PC-3 (cell line): ENCODE measurements around the gene TMSB4X. TPM values are rescaled to one million over a fixed set of nuclear protein-coding genes. Genes with fewer than 3 reads are reported as not detected.

Experiments
- ATAC-seq: fragments of 200-7000 bp; cut with Tn5 transposase; 2 replicates; pipeline ENCODE4 v1.9.1; 2020; ENCODE audit warnings: mild to moderate bottlenecking, moderate library complexity
- BruUV-seq: library from RNA; stranded (reverse); fragments of 400-500 nt; replicated peaks from 2 replicates; lab custom pipeline; 2021; lab: Mats Ljungman, UMichigan
- CTCF ChIA-PET: fragments of 300-600 bp; sonication (Branson Sonifier 250); formaldehyde crosslinking; loops from one replicate; lab custom pipeline; 2022; ENCODE audit warnings: antibody characterized with exemption; lab: Charles Lee
- POLR2A ChIA-PET: fragments of 300-600 bp; sonication (Branson Sonifier 250); formaldehyde crosslinking; loops from one replicate; lab custom pipeline; 2022; ENCODE audit warnings: antibody characterized with exemption; ENCODE audit not compliant: unreplicated experiment; lab: Charles Lee
- DNase-seq: peaks from one replicate; pipeline ENCODE4 v3.0.0-alpha.2; 2015
- H2AFZ ChIP-seq: fragments of 300-600 bp; sonication (generic); 2 replicates; pipeline ENCODE4 v1.6.0; 2016; ENCODE audit warnings: antibody characterized with exemption, low read length
- H3F3A ChIP-seq: fragments of 300-600 bp; sonication (generic); one replicate; pipeline ENCODE4 v1.6.0; 2017; ENCODE audit warnings: antibody characterized with exemption, low read length, control low read depth, mild to moderate bottlenecking; ENCODE audit not compliant: unreplicated experiment
- H3K27ac ChIP-seq: fragments of 300-600 bp; sonication (generic); 2 replicates; pipeline ENCODE4 v1.5.1; 2016; ENCODE audit warnings: mild to moderate bottlenecking, low read length
- H3K27me3 ChIP-seq: fragments of 300-600 bp; sonication (generic); 2 replicates; pipeline ENCODE4 v1.6.1; 2016; ENCODE audit warnings: low read length, mixed read lengths
- H3K36me3 ChIP-seq: fragments of 300-600 bp; sonication (generic); 2 replicates; pipeline ENCODE4 v1.6.1; 2016; ENCODE audit warnings: low read depth, mixed run types, low read length, mixed read lengths
- H3K4me1 ChIP-seq: fragments of 300-600 bp; sonication (generic); 2 replicates; pipeline ENCODE4 v1.5.1; 2016; ENCODE audit warnings: low read length; ENCODE audit not compliant: insufficient read depth
- H3K4me2 ChIP-seq: fragments of 300-600 bp; sonication (generic); 2 replicates; pipeline ENCODE4 v1.6.0; 2016; ENCODE audit warnings: low read length
- H3K4me3 ChIP-seq: fragments of 300-600 bp; sonication (generic); 2 replicates; pipeline ENCODE4 v1.5.1; 2016; ENCODE audit warnings: mild to moderate bottlenecking, low read length, mixed read lengths
- H3K79me2 ChIP-seq: fragments of 300-600 bp; sonication (generic); 2 replicates; pipeline ENCODE4 v1.6.1; 2017; ENCODE audit warnings: low read length, mixed read lengths
- H3K9ac ChIP-seq: fragments of 300-600 bp; sonication (generic); 2 replicates; pipeline ENCODE4 v1.6.0; 2016; ENCODE audit warnings: mild to moderate bottlenecking, low read length
- H3K9me2 ChIP-seq: fragments of 300-600 bp; sonication (generic); replicated peaks from 2 replicates; pipeline ENCODE4 v1.6.1; 2016; ENCODE audit warnings: mixed run types, low read length, mixed read lengths
- H3K9me3 ChIP-seq: fragments of 300-600 bp; sonication (generic); 2 replicates; pipeline ENCODE4 v1.6.1; 2016; ENCODE audit warnings: low read length, mixed read lengths
- H4K20me1 ChIP-seq: fragments of 300-600 bp; sonication (generic); 2 replicates; pipeline ENCODE4 v1.6.1; 2016; ENCODE audit warnings: low read length, mixed read lengths
- EZH2 ChIP-seq: fragments of 300-600 bp; sonication (generic); IDR thresholded peaks from one replicate; pipeline ENCODE4 v1.6.1; 2017; ENCODE audit warnings: antibody characterized with exemption, mild to moderate bottlenecking, low read length; ENCODE audit not compliant: unreplicated experiment
- EZH2phosphoT487 ChIP-seq: fragments of 300-600 bp; sonication (generic); IDR thresholded peaks from 2 replicates; pipeline ENCODE4 v1.6.1; 2018; ENCODE audit warnings: mild to moderate bottlenecking, antibody characterized with exemption, low read length, borderline replicate concordance
- intact Hi-C: fragments of 100-400 bp; cut with micrococcal nuclease; formaldehyde crosslinking; loops from 2 replicates; pipeline ENCODE4 v1.9.0; 2023
- total RNA-seq: library from RNA; depleted of rRNA; stranded (reverse); fragments of >200 nt; gene quantifications from 2 replicates; pipeline ENCODE4 v1.2.3, GENCODE V29; 2014
- TF ChIP-seq, protein P1 (sequence below): fragments of 300-600 bp; sonication (generic); conservative IDR thresholded peaks from 2 replicates; pipeline ENCODE4 v1.5.1; 2017; ENCODE audit warnings: antibody characterized with exemption, low read depth, mild to moderate bottlenecking, low read length

Gene TMSB4X
- total RNA-seq, 1 experiment from 2014 or later: 2,159 TPM

DNA sequence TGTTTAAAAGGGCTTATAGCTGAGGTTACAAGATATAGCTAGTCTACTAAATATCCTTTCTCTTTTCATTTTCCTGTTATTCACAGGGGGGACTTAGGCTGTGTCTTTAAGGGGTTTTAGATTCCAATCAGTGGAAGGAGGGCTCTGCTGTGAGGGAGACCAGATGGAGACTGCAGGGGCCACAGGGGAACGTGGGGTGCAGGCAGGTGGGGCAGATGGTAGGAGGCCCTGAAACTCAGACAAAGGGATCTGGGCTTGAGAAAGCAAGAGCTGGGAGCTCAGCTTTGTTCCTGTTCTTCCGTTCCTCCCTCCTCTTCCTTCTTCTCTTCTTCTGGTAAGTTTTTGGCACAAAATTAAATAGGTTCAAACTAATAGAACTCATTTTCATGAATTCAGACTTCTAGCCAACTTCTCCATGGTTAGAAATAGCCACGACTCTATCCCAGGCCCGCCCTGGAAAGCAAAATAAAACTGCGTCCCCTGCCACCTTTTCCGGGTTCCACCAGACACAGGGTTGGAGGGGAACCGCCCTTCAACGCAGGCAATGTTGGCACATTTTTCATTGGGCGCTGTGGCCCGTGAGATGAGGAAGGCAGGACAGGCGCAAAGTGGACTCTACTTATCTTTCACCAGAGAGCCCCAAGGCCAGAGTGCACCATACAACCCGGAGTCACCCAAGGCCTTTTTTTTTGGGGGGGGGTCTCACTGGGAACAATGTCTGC lies 3.5 kb upstream of the TMSB4X start:
- Histone ChIP-seq H3K79me2 (peaks cover 20% of the 10 kb centered on the region), H3K9me3 (no peaks in the 10 kb centered on the region), H3K4me3 (no peak overlapping the region), H2AFZ (no peak overlapping the region), H3K4me2 (no peak overlapping the region), H4K20me1 (peaks cover 13% of the 10 kb centered on the region), H3K36me3 (peaks cover 9% of the 10 kb centered on the region), H3K27ac (no peak overlapping the region), H3F3A (no peaks in the 10 kb centered on the region), H3K4me1 (peaks cover 12% of the 10 kb centered on the region; the same call in 1 of the 2 replicates), H3K9ac (peak overlapping the region; percentile 25; the same call in 1 of the 2 replicates), H3K27me3 (no peaks in the 10 kb centered on the region), H3K9me2 (no peaks in the 10 kb centered on the region)
- intact Hi-C loops: loop anchor here (5.0 to 10.0 kb wide), 2 partner anchors 426 to 683 kb away; partner anchors contain the start of gene TCEANC
- TF ChIP-seq, protein P1, sequence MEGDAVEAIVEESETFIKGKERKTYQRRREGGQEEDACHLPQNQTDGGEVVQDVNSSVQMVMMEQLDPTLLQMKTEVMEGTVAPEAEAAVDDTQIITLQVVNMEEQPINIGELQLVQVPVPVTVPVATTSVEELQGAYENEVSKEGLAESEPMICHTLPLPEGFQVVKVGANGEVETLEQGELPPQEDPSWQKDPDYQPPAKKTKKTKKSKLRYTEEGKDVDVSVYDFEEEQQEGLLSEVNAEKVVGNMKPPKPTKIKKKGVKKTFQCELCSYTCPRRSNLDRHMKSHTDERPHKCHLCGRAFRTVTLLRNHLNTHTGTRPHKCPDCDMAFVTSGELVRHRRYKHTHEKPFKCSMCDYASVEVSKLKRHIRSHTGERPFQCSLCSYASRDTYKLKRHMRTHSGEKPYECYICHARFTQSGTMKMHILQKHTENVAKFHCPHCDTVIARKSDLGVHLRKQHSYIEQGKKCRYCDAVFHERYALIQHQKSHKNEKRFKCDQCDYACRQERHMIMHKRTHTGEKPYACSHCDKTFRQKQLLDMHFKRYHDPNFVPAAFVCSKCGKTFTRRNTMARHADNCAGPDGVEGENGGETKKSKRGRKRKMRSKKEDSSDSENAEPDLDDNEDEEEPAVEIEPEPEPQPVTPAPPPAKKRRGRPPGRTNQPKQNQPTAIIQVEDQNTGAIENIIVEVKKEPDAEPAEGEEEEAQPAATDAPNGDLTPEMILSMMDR: no peak
- TF ChIP-seq EZH2phosphoT487 (no peak), EZH2 (no peak)
- ChIA-PET POLR2A (no interaction called here), CTCF (no interaction called here)
- ATAC-seq (no peak), DNase-seq (no peak)
- BruUV-seq: no TSS peak

DNA sequence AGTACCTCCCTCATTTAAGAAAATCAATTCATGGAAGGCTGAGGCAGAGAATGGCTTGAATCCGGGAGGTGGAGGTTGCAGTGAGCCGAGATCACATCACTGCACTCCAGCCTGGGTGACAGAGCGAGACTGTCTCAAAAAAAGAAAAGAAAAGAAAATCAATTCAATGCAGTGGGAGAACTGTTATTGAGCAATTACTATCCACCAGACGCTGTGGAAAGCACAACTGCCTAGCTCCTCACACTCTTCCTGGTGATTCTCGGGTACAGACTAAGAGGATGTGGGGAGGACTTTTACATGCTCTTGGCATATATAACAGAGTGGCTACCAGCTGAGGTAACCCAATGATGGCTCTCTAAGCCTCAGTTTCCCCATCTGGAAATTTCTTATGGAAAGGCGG lies 2.7 kb upstream of the TMSB4X start:
- Histone ChIP-seq H4K20me1 (peaks cover 16% of the 10 kb centered on the region), H3K4me3 (no peak overlapping the region), H3K27me3 (no peaks in the 10 kb centered on the region), H3K36me3 (peaks cover 12% of the 10 kb centered on the region), H2AFZ (no peak overlapping the region), H3K9me3 (no peaks in the 10 kb centered on the region), H3K4me1 (peaks cover 14% of the 10 kb centered on the region), H3K4me2 (no peak overlapping the region), H3F3A (peaks cover 2% of the 10 kb centered on the region), H3K27ac (no peak overlapping the region), H3K9ac (no peak overlapping the region), H3K9me2 (no peaks in the 10 kb centered on the region), H3K79me2 (peaks cover 27% of the 10 kb centered on the region)
- POLR2A ChIA-PET: no interaction called here
- intact Hi-C loops: loop anchor here (5.0 to 10.0 kb wide), 2 partner anchors 425 to 683 kb away; partner anchors contain the start of gene TCEANC
- TF ChIP-seq EZH2 (no peak), EZH2phosphoT487 (no peak)
- TF ChIP-seq, protein P1: no peak
- no TSS peak for BruUV-seq
- CTCF ChIA-PET: no interaction called here
- ATAC-seq (no peak), DNase-seq (no peak)
